PC-9 (cell line): ENCODE results near the gene FABP7. TPM values are rescaled to one million over a fixed set of nuclear protein-coding genes. Genes with fewer than 3 reads are reported as not detected.
"Not testable (repeated sequence)": the region's sequence is repeated elsewhere in the genome, so short reads cannot be mapped to it uniquely, and the experiment has no call there.

Experiments
- BruUV-seq: library from RNA; stranded (reverse); fragments of 400-500 nt; replicated peaks from 2 replicates; lab custom pipeline; 2021; lab: Mats Ljungman, UMichigan
- CTCF ChIA-PET: fragments of 300-600 bp; sonication (Branson Sonifier 250); formaldehyde crosslinking; loops from one replicate; lab custom pipeline; 2022; ENCODE audit warnings: antibody characterized with exemption; lab: Charles Lee
- POLR2A ChIA-PET: fragments of 300-600 bp; sonication (Branson Sonifier 250); formaldehyde crosslinking; loops from one replicate; lab custom pipeline; 2022; ENCODE audit warnings: antibody characterized with exemption; ENCODE audit not compliant: unreplicated experiment; lab: Charles Lee
- DNase-seq, 2 experiments: peaks; one replicate each; pipeline versions ENCODE4 v3.0.0 to v3.0.0-alpha.2; 2015 to 2022; ENCODE audit warnings: mixed read lengths in 1 of 2
- H2AFZ ChIP-seq: fragments of 200-600 bp; sonication (generic); 2 replicates; pipeline ENCODE4 v1.8.1; 2017; ENCODE audit warnings: antibody characterized with exemption
- H3F3A ChIP-seq: fragments of 200-600 bp; sonication (generic); 2 replicates; pipeline ENCODE4 v1.8.1; 2017; ENCODE audit warnings: antibody characterized with exemption, mild to moderate bottlenecking, low read depth; ENCODE audit not compliant: insufficient read depth
- H3K27ac ChIP-seq: fragments of 200-600 bp; sonication (generic); 2 replicates; pipeline ENCODE4 v1.6.1; 2016; ENCODE audit warnings: mixed run types
- H3K27me3 ChIP-seq: fragments of 200-600 bp; sonication (generic); 2 replicates; pipeline ENCODE4 v1.6.1; 2016; ENCODE audit warnings: low read depth, mixed run types; ENCODE audit not compliant: insufficient read depth
- H3K36me3 ChIP-seq: fragments of 200-600 bp; sonication (generic); 2 replicates; pipeline ENCODE4 v1.6.1; 2016; ENCODE audit warnings: low read depth, mixed run types
- H3K4me1 ChIP-seq: fragments of 200-600 bp; sonication (generic); replicated peaks from 2 replicates; pipeline ENCODE4 v1.6.1; 2016; ENCODE audit warnings: mixed run types; ENCODE audit not compliant: insufficient read depth
- H3K4me2 ChIP-seq: fragments of 200-600 bp; sonication (generic); 2 replicates; pipeline ENCODE4 v1.6.1; 2017; ENCODE audit warnings: mixed run types
- H3K4me3 ChIP-seq: fragments of 200-600 bp; sonication (generic); 2 replicates; pipeline ENCODE4 v1.6.1; 2016; ENCODE audit warnings: mixed run types
- H3K79me2 ChIP-seq: fragments of 200-600 bp; sonication (generic); 2 replicates; pipeline ENCODE4 v1.6.1; 2017; ENCODE audit warnings: low read depth, mixed run types
- H3K9me2 ChIP-seq: fragments of 200-600 bp; sonication (generic); 2 replicates; pipeline ENCODE4 v1.8.1; 2017; ENCODE audit warnings: mild to moderate bottlenecking; ENCODE audit not compliant: insufficient read depth
- H3K9me3 ChIP-seq: fragments of 200-600 bp; sonication (generic); 2 replicates; pipeline ENCODE4 v1.8.1; 2016; ENCODE audit warnings: low read depth; ENCODE audit not compliant: insufficient read depth
- H4K20me1 ChIP-seq: fragments of 200-600 bp; sonication (generic); 2 replicates; pipeline ENCODE4 v1.8.1; 2017; ENCODE audit not compliant: insufficient read depth
- CTCF ChIP-seq: fragments of 200-600 bp; sonication (generic); conservative IDR thresholded peaks from 2 replicates; pipeline ENCODE4 v1.6.1; 2017; ENCODE audit warnings: mixed run types, antibody characterized with exemption, mild to moderate bottlenecking, moderate library complexity
- EZH2 ChIP-seq: fragments of 200-600 bp; sonication (generic); IDR thresholded peaks from 2 replicates; pipeline ENCODE4 v1.8.0; 2017; ENCODE audit warnings: antibody characterized with exemption, low read depth
- intact Hi-C: fragments of 100-400 bp; cut with micrococcal nuclease; formaldehyde crosslinking; loops from one replicate; pipeline ENCODE4 v1.10.0; 2022; ENCODE audit not compliant: unreplicated experiment
- total RNA-seq: library from RNA; stranded (reverse); gene quantifications from 2 replicates; pipeline ENCODE4 v1.2.3, GENCODE V29; 2021

Gene FABP7
- total RNA-seq, 1 experiment from 2014 or later: not detected

DNA sequence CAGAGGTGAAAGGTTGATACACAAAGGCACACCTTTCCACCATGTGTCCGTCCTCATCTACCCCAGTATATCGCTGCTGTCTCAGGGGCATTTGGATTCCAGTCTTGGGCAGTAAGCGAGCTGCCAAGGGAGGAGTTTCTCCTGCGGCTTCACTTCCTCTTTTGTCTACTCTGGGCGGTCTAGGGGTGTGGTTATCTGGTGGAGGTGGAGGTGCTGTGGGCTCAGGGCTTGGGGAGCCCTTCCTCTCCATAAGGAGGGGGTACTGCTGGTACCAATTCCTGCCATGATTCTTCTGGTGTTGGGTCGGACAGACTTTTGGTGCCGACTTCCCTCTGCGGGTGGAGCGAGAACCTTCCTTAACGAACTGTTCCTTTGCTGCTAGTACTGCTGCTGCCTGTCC lies 31.9 kb upstream of the FABP7 start:
- Histone ChIP-seq H3K4me2 (no peak overlapping the region), H3K4me1 (no peaks in the 10 kb centered on the region), H3K27me3 (no peaks in the 10 kb centered on the region), H3K9me3 (no peaks in the 10 kb centered on the region), H3K4me3 (no peak overlapping the region), H4K20me1 (no peaks in the 10 kb centered on the region), H3K79me2 (no peaks in the 10 kb centered on the region), H3K9me2 (no peaks in the 10 kb centered on the region), H3K36me3 (no peaks in the 10 kb centered on the region), H2AFZ (no peak overlapping the region), H3F3A (no peaks in the 10 kb centered on the region), H3K27ac (no peak overlapping the region)
- DNase-seq: no peak
- intact Hi-C loops: no loop called here
- ChIA-PET CTCF (no interaction called here), POLR2A (no interaction called here)
- TF ChIP-seq CTCF: no peak
- TF ChIP-seq EZH2: no peak
- BruUV-seq: no TSS peak

- H3F3A ChIP-seq, BruUV-seq, H3K4me3 ChIP-seq, DNase-seq, H3K27ac ChIP-seq, H4K20me1 ChIP-seq, H3K79me2 ChIP-seq, CTCF ChIA-PET, H3K36me3 ChIP-seq, H3K27me3 ChIP-seq, H3K4me1 ChIP-seq, H2AFZ ChIP-seq, intact Hi-C loops, H3K9me2 ChIP-seq, H3K9me3 ChIP-seq, H3K4me2 ChIP-seq, POLR2A ChIA-PET: not testable (repeated sequence)
Observed at GRCh38 chr6:122748945-122749344, 30.6 kb upstream of the FABP7 start.

- CTCF ChIA-PET: no interaction called here
- no TSS peak for BruUV-seq
Observed at GRCh38 chr6:122749451-122750050, 30.0 kb upstream of the FABP7 start.

More at GRCh38 chr6:122749451-122750050, 30.0 kb upstream of the FABP7 start:
- H4K20me1 ChIP-seq: no peaks in the 10 kb centered on the region
- H3K4me3 ChIP-seq: no peak overlapping the region
- H3K36me3 ChIP-seq: no peaks in the 10 kb centered on the region
- no peak for DNase-seq
- POLR2A ChIA-PET: no interaction called here
- no peak overlapping the region for H3K27ac ChIP-seq
- H3K9me2 ChIP-seq: no peaks in the 10 kb centered on the region
- H3K79me2 ChIP-seq: no peaks in the 10 kb centered on the region
- no peak for TF ChIP-seq CTCF
- no peak for TF ChIP-seq EZH2
- H3K4me2 ChIP-seq: no peak overlapping the region
- H3F3A ChIP-seq: no peaks in the 10 kb centered on the region
- no peaks in the 10 kb centered on the region; the same call in 1 of the 2 replicates for H3K9me3 ChIP-seq
- H3K27me3 ChIP-seq: no peaks in the 10 kb centered on the region
- H2AFZ ChIP-seq: no peak overlapping the region
- intact Hi-C loops: no loop called here
- no peaks in the 10 kb centered on the region for H3K4me1 ChIP-seq
